GM13976 (cell line): ENCODE results near the gene PCLO.

Experiments
- DNase-seq: peaks from one replicate; pipeline ENCODE4 v3.0.0; 2012; ENCODE audit warnings: low spot score
- in situ Hi-C: fragments of 300-500 bp; cut with MboI; formaldehyde crosslinking; loops from one replicate; pipeline ENCODE4 v1.12.0; 2022; ENCODE audit warnings: low sequenced_read_pairs, mixed read lengths, inconsistent platforms; ENCODE audit not compliant: unreplicated experiment
- TF ChIP-seq, protein P1 (sequence below): IDR thresholded peaks from 2 replicates; pipeline ENCODE4 v1.5.1; 2012; ENCODE audit warnings: borderline replicate concordance, mild to moderate bottlenecking; ENCODE audit not compliant: insufficient read depth; ENCODE audit errors: extremely low read depth, missing control alignments, control extremely low read depth

The PCLO gene

DNA sequence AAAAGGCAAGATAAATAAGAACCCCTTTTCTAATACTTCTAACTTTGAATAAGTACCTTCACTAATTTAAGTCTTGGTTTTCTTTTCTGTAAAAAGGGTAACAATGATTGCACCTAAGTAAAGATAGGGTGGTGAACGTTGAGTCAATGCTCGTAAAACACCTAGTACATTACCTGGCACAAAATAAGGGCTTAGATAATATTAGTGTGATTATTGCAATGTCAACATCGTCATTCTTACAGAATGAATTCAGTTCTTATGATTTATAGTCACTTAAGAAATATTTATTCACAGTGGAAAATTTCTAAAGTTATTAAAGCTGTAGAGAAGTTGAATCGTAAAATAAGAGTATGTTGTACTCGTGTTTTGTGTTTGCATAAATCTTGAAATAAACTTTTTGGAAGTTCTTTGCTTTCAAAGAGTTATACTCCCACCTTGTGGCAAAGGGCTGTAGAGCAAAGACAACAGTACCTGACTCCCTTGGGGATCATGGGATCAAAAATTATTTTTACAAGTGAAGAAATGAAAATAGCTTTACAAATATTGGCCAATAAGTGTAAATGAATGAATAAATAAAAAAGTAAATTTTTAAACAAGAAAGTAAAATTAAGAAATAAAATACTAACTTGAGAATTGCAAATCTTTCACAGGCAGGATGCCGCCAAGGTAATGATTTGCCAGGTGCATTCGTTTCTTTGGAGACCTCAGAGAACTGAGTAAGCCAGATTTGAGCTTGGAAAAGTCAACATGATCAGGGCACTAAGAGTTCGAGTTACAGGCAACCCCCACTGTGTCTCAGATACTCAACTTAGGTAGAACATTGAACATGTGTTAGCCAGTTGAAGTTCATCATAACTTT, 433.3 kb downstream of the PCLO start:
- in situ Hi-C loops, result loop anchor here (25.0 kb wide), 2 partner anchors 692 to 1242 kb away; no protein-coding TSS in a partner anchor
- DNase-seq, result peak; percentile 33
- TF ChIP-seq, protein P1, sequence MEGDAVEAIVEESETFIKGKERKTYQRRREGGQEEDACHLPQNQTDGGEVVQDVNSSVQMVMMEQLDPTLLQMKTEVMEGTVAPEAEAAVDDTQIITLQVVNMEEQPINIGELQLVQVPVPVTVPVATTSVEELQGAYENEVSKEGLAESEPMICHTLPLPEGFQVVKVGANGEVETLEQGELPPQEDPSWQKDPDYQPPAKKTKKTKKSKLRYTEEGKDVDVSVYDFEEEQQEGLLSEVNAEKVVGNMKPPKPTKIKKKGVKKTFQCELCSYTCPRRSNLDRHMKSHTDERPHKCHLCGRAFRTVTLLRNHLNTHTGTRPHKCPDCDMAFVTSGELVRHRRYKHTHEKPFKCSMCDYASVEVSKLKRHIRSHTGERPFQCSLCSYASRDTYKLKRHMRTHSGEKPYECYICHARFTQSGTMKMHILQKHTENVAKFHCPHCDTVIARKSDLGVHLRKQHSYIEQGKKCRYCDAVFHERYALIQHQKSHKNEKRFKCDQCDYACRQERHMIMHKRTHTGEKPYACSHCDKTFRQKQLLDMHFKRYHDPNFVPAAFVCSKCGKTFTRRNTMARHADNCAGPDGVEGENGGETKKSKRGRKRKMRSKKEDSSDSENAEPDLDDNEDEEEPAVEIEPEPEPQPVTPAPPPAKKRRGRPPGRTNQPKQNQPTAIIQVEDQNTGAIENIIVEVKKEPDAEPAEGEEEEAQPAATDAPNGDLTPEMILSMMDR, result peak; percentile 64

DNA sequence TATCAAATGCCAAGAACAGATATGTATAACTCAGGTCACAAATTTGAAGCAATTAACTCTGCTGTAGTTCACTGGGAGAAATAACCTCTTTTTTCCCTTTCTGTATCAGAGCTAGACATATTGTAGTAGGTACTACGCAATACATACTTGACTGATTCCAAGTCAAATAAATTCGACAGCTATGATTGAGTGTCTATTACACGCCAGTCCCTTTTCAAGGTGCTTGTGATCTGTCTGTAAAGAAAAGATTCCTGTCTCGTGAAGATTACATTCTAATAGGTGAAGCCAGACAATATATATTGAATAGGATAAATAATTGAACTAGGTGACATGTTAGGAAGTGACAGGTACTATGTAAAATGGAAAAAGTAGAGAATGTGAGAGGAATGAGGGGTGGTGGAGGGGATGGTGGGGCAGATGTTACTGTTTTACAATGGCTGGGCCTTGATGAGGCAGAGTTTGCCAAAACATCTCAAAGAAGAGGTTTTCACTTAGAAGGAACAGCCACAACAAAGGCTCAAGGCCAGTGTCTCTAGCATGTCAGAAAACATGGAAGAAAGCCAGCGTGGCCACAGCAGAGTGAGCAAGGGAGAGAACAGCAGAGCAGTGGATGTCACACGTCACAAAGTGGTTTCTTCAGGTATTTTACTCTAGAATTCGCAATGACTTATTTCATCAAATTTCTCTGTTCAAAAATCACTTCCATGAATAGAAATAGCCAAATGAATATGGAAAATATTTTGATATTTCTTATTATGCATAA, 436.5 kb downstream of the PCLO start:
- TF ChIP-seq, protein P1, result no peak
- in situ Hi-C loops, result loop anchor here (25.0 kb wide), 2 partner anchors 689 to 1239 kb away; no protein-coding TSS in a partner anchor
- DNase-seq, result no peak

DNA sequence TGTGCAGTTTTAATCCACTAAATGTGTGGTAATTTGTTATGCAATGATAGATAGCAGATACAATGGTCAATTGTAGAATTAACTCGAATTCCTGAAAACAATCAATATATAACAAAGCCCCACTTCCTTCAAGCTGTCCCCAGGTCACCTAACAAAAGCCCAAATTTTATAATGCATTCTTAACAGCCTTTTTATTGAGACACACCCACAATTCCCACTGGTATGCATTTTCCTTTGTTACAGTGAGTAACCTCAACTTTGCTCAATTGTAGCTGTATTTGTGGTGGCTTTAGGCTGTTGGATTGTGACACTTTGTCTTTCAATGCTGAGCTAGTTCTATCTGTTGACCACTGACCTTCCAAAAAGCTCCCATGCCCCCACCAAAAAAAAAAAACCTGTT, 439.3 kb downstream of the PCLO start:
- no peak for DNase-seq
- TF ChIP-seq, protein P1, result no peak
- in situ Hi-C loops, result no loop called here

DNA sequence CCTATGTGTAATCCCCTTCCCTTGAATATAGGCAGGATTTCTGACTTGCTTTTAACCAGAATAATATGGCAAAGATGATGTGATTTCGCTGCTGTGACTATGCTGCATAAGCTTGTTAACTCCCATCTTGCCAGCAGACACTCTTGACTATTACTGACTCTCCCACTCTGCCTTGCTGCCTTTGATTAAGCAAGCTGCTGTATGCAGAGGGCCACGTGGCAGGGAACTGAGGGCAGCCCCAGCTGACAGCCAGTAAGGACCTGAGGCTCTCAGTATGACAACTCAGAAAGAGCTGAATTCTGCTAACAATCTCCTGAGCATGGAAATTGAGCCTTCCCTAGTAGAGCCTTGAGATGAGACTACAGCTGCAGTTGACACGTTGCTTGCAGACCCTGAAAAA, 439.7 kb downstream of the PCLO start:
- TF ChIP-seq, protein P1, result no peak
- no peak for DNase-seq
- in situ Hi-C loops, result no loop called here

DNA sequence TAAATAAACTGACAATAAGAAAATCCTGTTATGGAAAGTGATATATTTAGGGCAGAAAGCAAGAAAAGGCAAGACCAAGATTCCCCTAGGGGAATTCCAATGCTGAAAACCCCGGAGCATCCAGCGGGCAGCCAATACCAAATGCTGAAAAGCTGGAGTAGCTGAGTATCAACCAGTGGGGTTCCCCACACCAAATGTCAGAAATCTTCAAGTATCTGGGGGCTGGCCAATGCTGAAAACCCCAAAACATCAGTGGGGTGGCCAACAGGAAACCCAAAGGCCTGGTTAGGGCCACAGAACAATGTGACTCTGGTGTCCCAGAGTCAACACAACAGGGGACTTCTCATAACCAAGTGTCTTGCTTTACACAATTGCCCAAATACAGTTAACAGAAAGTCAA, 447.3 kb downstream of the PCLO start:
- TF ChIP-seq, protein P1, result no peak
- in situ Hi-C loops, result no loop called here
- DNase-seq, result no peak

DNA sequence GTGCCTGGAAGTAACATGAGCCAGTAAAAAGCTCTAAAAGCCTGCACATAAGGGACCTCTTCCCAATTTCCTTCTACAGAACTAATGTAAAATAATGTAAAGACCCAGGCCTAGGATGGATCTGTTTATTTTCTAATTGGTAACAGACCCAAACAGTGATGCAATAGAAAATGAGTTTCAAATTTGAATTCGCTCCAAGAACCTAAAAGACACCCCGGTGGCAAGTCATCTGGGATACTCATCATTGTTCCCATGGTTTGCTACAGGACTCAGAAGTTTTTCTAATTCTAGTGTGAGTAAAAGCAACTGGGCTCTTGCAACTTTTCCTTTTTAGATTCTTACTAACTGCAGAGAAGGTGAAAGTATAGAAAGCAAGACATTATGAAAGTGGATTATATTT, 447.8 kb downstream of the PCLO start:
- DNase-seq, result no peak
- in situ Hi-C loops, result no loop called here
- TF ChIP-seq, protein P1, result no peak
